Measurements from ENCODE around the gene PPP4C.

Gene PPP4C

GRCh38 chr16:30095166-30096078 is 19.6 kb downstream of the PPP4C start:
- Histone ChIP-seq H3K9ac (ENCODE audit: insufficient read length, low read depth) (peak overlapping the region; percentile 78), H3K4me3 (ENCODE audit: insufficient read length, low read depth) (peak overlapping the region; percentile 31), H3K4me1 (ENCODE audit: insufficient read depth, insufficient read length) (peaks cover 23% of the 10 kb centered on the region), H3K36me3 (ENCODE audit: insufficient read depth, insufficient read length, low read length) (peaks cover 3% of the 10 kb centered on the region), H3K9me3 (ENCODE audit: insufficient read depth, low read length) (peaks cover 32% of the 10 kb centered on the region), H3K27me3 (ENCODE audit: insufficient read depth, insufficient read length) (no peaks in the 10 kb centered on the region)
- TF ChIP-seq SUZ12 (IDR thresholded peaks at IDR 0.05; ENCODE audit: extremely low read depth, insufficient read depth, insufficient read length): no peak
- no peak for TF ChIP-seq YY1 (IDR thresholded peaks at IDR 0.05; ENCODE audit: insufficient read depth, insufficient read length)
- TF ChIP-seq ZNF274 (IDR thresholded peaks at IDR 0.05; ENCODE audit: low read depth, low read length): no peak
- no peak for DNase-seq (ENCODE audit: low read depth, low spot score)

DNA sequence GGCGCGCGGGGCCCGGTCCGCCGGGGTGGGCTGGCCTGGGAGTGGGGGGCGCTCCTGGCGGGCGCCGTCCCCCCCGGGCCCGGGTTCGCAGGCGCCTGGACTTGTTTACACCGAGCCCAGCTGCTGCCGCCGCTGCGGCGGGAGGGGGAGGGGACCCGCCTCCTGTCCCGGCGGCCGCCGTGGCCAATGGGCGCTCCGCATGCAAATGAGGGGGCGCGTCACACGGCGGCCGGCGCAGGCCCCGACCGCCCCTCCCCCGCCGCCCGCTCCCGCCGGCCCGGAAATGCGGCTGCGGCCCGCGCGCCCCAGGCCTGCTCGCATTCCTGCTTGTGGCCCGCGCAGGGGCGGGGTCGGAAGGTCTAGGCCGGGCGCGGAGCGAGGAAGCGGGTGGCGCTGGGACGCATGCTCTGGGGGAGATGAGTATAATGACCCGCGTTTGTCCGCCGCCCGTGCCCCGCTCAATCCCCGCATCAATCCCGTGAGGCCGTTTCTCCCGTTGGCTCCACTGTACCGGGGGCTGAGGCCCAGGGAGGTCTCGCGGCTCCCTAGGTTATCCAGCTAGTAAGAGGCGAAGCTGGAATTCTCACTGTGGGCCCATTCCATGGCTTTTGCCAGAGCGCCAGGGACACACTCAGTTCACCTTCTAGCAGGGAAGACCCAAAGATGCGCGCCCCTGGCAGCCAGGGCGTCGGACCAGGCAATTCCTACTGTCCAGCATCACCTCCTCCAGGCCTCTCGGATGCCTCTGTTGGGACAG is 20.5 kb downstream of the PPP4C start, which contains the start of gene YPEL3:
Gene YPEL3, minus strand, starts transcription at position 109 of the 757 bp plus-strand sequence. CDS start 731 bp downstream, outside the sequence.
- peak; percentile 83 for DNase-seq (ENCODE audit: low read depth, low spot score)
- peaks cover 17% of the 10 kb centered on the region for H3K4me1 ChIP-seq (ENCODE audit: insufficient read depth, insufficient read length)
- peak within 1 kb of the TSS; percentile 31 for H3K4me3 ChIP-seq (ENCODE audit: insufficient read length, low read depth)
- H3K9ac ChIP-seq (ENCODE audit: insufficient read length, low read depth): peak within 1 kb of the TSS; percentile 81
- no peak for TF ChIP-seq ZNF274 (IDR thresholded peaks at IDR 0.05; ENCODE audit: low read depth, low read length)
- no peak for TF ChIP-seq YY1 (IDR thresholded peaks at IDR 0.05; ENCODE audit: insufficient read depth, insufficient read length)
- TF ChIP-seq SUZ12 (IDR thresholded peaks at IDR 0.05; ENCODE audit: extremely low read depth, insufficient read depth, insufficient read length): no peak
- H3K9me3 ChIP-seq (ENCODE audit: insufficient read depth, low read length): peaks cover 35% of the 10 kb centered on the region
- peaks cover 3% of the 10 kb centered on the region for H3K36me3 ChIP-seq (ENCODE audit: insufficient read depth, insufficient read length, low read length)
- H3K27me3 ChIP-seq (ENCODE audit: insufficient read depth, insufficient read length): no peaks in the 10 kb centered on the region

GRCh38 chr16:30096862-30097563 is 21.2 kb downstream of the PPP4C start:
- Histone ChIP-seq H3K4me1 (ENCODE audit: insufficient read depth, insufficient read length) (peaks cover 17% of the 10 kb centered on the region), H3K9ac (ENCODE audit: insufficient read length, low read depth) (peak overlapping the region; percentile 81), H3K36me3 (ENCODE audit: insufficient read depth, insufficient read length, low read length) (peaks cover 3% of the 10 kb centered on the region), H3K4me3 (ENCODE audit: insufficient read length, low read depth) (peak overlapping the region; percentile 25), H3K27me3 (ENCODE audit: insufficient read depth, insufficient read length) (no peaks in the 10 kb centered on the region), H3K9me3 (ENCODE audit: insufficient read depth, low read length) (peaks cover 35% of the 10 kb centered on the region)
- TF ChIP-seq ZNF274 (IDR thresholded peaks at IDR 0.05; ENCODE audit: low read depth, low read length) (no peak), SUZ12 (IDR thresholded peaks at IDR 0.05; ENCODE audit: extremely low read depth, insufficient read depth, insufficient read length) (no peak), YY1 (IDR thresholded peaks at IDR 0.05; ENCODE audit: insufficient read depth, insufficient read length) (no peak)
- DNase-seq (ENCODE audit: low read depth, low spot score): no peak

- no peak overlapping the region for H3K9ac ChIP-seq (ENCODE audit: insufficient read length, low read depth)
- DNase-seq (ENCODE audit: low read depth, low spot score): no peak
- TF ChIP-seq YY1 (IDR thresholded peaks at IDR 0.05; ENCODE audit: insufficient read depth, insufficient read length): no peak
- TF ChIP-seq SUZ12 (IDR thresholded peaks at IDR 0.05; ENCODE audit: extremely low read depth, insufficient read depth, insufficient read length): no peak
- no peak for TF ChIP-seq ZNF274 (IDR thresholded peaks at IDR 0.05; ENCODE audit: low read depth, low read length)
Measured at GRCh38 chr16:30104090-30104489, 28.3 kb downstream of the PPP4C start.

DNA sequence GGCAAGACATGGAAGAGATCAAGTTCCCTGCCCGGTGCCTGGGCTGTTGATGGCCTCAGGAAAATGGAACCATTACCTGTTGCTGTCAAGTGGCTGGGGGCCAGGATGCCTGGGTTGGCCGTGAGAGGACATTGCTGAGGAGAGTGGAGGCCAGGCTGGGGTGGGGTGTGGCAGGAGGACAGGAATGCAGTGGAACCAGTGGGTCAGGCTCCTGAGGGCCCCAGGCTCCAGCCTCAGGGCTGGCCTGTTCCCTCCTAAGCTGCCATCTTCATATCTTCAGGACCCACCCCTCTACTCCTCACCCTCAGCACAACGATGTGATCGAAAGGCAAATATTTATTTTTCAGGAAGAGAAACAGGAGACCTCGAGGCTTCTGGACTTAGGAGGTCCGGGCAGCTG is 28.7 kb downstream of the PPP4C start:
- no peak overlapping the region for H3K4me3 ChIP-seq (ENCODE audit: insufficient read length, low read depth)
- TF ChIP-seq SUZ12 (IDR thresholded peaks at IDR 0.05; ENCODE audit: extremely low read depth, insufficient read depth, insufficient read length) (no peak), ZNF274 (IDR thresholded peaks at IDR 0.05; ENCODE audit: low read depth, low read length) (no peak), YY1 (IDR thresholded peaks at IDR 0.05; ENCODE audit: insufficient read depth, insufficient read length) (no peak)
- no peak for DNase-seq (ENCODE audit: low read depth, low spot score)
- no peaks in the 10 kb centered on the region for H3K4me1 ChIP-seq (ENCODE audit: insufficient read depth, insufficient read length)
- 0 out of 2 replicates have a peak, but pooled peaks cover 6% of the 10 kb centered on the region for H3K9me3 ChIP-seq (ENCODE audit: insufficient read depth, low read length)
- H3K9ac ChIP-seq (ENCODE audit: insufficient read length, low read depth): no peak overlapping the region
- H3K36me3 ChIP-seq (ENCODE audit: insufficient read depth, insufficient read length, low read length): peaks cover 18% of the 10 kb centered on the region
- no peaks in the 10 kb centered on the region for H3K27me3 ChIP-seq (ENCODE audit: insufficient read depth, insufficient read length)

More at GRCh38 chr16:30104090-30104489, 28.3 kb downstream of the PPP4C start:
- Histone ChIP-seq H3K9me3 (ENCODE audit: insufficient read depth, low read length) (0 out of 2 replicates have a peak, but pooled peaks cover 8% of the 10 kb centered on the region), H3K36me3 (ENCODE audit: insufficient read depth, insufficient read length, low read length) (peaks cover 18% of the 10 kb centered on the region), H3K4me1 (ENCODE audit: insufficient read depth, insufficient read length) (no peaks in the 10 kb centered on the region), H3K27me3 (ENCODE audit: insufficient read depth, insufficient read length) (no peaks in the 10 kb centered on the region), H3K4me3 (ENCODE audit: insufficient read length, low read depth) (no peak overlapping the region)

- no peaks in the 10 kb centered on the region for H3K9me3 ChIP-seq (ENCODE audit: insufficient read depth, low read length)
- H3K9ac ChIP-seq (ENCODE audit: insufficient read length, low read depth): no peak overlapping the region
- DNase-seq (ENCODE audit: low read depth, low spot score): no peak
- TF ChIP-seq YY1 (IDR thresholded peaks at IDR 0.05; ENCODE audit: insufficient read depth, insufficient read length) (no peak), SUZ12 (IDR thresholded peaks at IDR 0.05; ENCODE audit: extremely low read depth, insufficient read depth, insufficient read length) (no peak), ZNF274 (IDR thresholded peaks at IDR 0.05; ENCODE audit: low read depth, low read length) (no peak)
- H3K4me3 ChIP-seq (ENCODE audit: insufficient read length, low read depth): no peak overlapping the region
- H3K27me3 ChIP-seq (ENCODE audit: insufficient read depth, insufficient read length): no peaks in the 10 kb centered on the region
- H3K36me3 ChIP-seq (ENCODE audit: insufficient read depth, insufficient read length, low read length): peaks cover 28% of the 10 kb centered on the region
- H3K4me1 ChIP-seq (ENCODE audit: insufficient read depth, insufficient read length): peaks cover 15% of the 10 kb centered on the region
Measured at GRCh38 chr16:30108059-30108850, 32.5 kb downstream of the PPP4C start.
